Right kidney (tissue), 1 donor: Measurements from ENCODE around the gene CELA3B.
"Not testable (repeated sequence)": the region's sequence is repeated elsewhere in the genome, so short reads cannot be mapped to it uniquely, and the experiment has no call there.

Experiments used
- DNase-seq: peaks from one replicate; pipeline ENCODE4 v3.0.0-alpha.2; 2016

Gene CELA3B

GRCh38 chr1:21980515-21981220 is 3.8 kb downstream of the CELA3B start:
- not testable (repeated sequence) for DNase-seq

DNA sequence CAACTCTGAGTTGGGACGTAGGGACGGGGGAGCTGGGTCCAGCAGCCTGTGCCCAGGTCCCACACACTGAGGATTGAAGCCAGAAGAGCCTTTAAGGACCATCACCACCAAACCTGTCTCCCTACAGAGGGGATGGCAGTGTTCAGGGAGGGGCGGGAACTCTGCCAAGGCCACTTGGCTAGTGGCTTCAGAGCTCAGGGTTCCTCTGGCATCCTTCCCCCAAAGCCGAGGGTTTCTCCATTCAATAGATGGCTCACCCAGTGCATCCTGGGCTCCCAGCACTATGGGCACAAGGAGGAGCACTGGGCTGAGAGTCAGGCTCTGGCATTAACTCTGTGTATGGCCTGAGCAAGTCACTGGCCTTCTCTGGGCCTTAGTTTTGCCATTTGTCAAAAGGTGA is 4.4 kb downstream of the CELA3B start:
- DNase-seq: not testable (repeated sequence)

DNA sequence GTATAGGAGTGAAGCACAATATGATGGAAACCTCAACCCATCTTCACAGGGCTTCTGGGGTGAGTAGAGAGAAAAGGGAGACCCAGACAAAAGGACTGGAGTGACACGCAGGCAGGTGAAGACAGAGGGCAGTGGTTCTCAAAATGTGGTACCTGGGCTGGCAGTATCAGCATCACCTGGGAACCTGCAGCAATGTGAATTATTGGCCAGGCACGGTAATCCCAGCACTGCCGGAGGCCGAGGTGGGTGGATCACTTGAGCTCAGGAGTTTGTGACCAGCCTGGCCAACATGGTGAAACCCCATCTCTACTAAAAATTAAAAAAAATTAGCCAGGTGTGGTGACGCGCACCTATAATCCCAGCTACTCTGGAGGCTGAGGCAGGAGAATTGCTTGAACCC is 5.3 kb downstream of the CELA3B start:
- DNase-seq: not testable (repeated sequence)

GRCh38 chr1:21983539-21983938 is 6.7 kb downstream of the CELA3B start:
- DNase-seq: not testable (repeated sequence)

DNA sequence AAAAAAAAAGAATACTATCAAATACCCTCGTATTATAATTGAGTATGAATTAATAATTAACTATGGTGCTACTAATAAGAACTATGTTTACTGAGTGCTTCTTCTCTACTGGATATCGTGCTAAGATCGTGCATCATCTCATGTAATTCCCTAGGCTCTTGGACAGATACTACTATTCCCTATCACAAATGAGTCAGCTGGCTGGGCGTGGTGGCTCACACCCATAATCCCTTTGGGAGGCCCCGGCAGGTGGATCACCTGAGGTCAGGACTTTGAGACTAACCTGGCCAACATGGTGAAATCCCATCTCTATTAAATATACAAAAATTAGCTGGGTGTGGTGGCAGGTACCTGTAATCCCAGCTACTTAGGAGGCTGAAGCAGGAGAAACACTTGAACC is 9.1 kb downstream of the CELA3B start:
- DNase-seq: not testable (repeated sequence)

- DNase-seq: not testable (repeated sequence)
Observed at GRCh38 chr1:21986386-21986785, 9.6 kb downstream of the CELA3B start.

GRCh38 chr1:21989672-21990393 is 13.0 kb downstream of the CELA3B start:
- not testable (repeated sequence) for DNase-seq

DNA sequence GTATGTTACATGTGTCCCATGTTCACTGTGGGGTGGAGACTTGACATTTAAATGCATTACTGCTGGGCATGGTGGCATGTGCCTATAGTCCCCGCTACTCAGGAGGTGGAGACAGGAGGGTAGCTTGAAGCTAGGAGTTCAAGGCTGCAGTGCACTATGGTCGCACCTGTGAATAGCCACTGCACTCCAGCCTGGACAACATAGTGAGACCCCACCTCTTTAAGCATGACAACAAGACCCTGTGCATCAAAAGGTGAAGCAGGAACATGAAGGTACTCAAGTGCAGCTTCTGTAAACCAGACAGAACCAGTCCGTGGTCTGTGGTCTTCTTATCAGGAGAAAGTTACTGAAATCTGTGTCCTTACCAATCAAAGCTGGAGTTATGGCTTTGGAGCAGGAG is 15.4 kb downstream of the CELA3B start:
- DNase-seq: not testable (repeated sequence)

DNA sequence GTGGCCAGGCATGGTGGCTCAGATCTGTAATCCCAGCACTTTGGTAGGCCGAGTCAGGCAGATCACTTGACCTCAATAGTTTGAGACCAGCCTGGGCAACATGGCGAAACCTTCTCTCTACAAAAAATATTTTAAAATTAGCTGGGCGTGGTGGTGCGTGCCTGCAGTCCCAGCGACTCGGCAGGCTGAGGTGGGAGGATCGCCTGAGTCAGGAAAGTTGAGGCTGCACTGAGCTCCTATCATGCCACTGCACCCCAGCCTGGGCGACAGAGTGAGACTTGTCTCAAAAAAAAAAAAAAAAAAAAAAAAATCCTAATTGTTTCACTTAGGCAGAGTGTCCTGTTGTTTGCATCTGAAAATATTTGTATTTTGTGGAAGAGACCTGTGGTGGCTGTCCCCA is 17.9 kb downstream of the CELA3B start:
- DNase-seq: not testable (repeated sequence)

DNA sequence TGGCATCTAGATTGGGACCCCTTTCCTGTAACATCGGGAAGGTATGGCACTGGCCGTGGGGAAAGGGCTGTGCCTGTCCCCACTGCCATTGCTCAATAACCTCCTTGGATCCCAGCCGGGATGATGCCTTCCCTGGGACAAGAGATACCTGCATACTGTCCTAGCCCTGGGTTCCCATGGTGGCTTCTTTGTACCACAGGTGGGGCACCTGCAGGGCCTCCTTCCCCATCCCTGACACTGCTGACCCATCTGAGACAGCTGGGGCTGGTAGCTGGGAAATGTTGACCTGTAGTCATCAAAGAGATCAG is 19.8 kb downstream of the CELA3B start:
- not testable (repeated sequence) for DNase-seq

DNA sequence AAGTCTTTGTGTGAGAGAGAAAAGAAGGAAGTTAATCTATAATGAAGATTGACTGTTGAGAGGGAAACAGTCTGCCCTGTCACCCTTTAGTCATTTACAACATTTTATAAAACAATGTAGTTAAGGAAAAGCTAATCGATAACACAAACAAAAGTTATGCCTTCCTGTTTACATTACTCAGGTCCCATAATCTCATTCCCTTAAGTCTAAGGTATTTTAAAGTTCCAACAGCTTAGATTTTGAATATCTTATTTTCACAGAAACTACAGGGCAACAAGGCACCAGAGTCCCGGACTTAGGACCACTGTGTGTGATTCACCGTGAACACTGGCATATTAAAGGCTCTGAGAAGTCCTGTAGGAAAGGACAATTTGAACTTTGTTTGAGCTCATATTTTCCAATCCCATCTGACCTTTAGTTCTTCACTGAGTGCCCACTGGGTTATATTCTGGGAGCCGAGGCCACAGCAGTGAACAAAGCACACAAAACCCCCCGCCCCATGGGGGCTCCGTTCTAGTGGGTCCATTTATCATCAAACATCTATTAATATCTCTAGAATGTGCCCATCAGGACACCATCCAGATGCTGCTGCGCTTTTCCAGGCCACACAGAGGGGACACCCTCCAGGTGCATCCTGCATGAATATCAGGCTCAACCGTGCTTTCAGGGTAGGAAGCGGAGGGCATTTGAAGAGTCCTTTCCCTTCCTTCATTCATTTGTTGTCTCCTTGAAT is 21.2 kb downstream of the CELA3B start:
- not testable (repeated sequence) for DNase-seq

DNA sequence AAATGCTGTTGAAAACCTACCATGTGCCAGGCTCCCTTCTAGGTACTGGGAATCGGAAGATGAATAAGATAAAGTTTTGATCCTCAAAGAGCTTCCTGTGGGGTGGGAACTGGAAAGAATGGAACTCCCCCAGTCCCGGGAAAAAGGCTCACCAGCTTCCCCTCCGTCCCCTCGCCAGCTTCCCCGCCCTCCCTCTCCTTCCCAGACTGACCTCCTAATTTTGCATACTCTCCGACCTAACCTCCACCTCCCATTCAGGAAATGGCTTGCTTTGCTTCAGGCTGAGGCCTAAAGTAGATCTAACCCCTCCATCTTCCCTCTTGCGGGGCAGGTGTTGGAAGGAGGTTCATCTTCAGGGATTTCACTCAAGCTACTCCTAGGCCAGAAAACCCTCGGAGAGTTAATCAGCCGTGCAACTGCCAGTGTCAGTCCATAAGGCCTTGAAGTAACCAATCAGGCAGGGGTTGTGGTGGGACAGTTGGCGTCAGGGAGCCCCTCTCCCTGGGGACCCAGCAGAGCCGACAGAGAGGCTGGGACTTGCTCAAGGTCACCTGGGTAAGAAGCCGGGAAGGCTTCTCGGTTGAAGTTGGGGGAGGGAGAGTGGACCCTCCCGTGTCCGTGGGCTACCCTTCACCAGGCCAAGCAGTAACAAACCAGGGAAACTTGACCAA is 21.9 kb downstream of the CELA3B start:
- not testable (repeated sequence) for DNase-seq

DNA sequence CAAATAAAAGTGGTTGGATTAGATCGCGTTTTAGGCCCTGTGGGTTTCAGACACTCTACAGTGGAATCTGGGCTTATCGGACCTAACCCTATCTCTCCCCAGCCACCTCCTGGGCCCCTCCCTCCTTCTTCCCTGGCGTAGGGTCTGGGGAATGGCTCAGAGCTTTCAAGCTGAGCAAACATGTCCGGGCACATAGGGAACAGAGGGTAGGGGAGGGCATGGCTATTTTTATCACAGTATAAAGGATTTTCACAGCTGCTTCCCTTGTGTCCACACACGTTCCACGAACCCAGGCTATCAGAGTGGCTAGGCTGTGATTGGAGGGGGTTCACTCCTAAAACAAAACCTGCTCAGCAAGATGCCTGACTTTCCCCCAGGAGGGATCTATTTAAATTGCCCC is 22.8 kb downstream of the CELA3B start:
- DNase-seq: not testable (repeated sequence)

DNA sequence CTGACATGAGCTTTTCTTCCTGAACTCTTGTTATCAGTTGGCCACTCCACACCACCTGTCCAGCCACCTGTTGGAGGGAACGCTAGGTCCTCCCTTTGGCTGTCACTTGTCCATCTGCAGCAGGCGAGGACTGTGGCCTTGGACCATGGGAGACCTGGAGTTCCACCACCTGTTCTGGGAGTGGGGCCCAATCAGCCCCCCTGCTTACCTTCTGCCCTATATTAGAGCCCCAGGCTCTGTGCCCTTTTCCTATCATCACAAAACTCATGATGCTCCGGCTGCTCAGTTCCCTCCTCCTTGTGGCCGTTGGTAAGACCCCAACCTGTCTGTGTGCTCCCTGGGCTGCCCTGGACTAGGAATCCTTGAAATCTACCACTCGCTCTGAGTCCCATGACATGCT is 24.6 kb downstream of the CELA3B start, which contains the start of gene CELA3A:
TSS of gene CELA3A (plus strand) at position 249 of the 400 bp plus-strand sequence. CDS start at position 267, 18 bp downstream.
- DNase-seq: no peak

GRCh38 chr1:22002461-22002860 is 25.6 kb downstream of the CELA3B start:
- not testable (repeated sequence) for DNase-seq

- DNase-seq: not testable (repeated sequence)
Observed at GRCh38 chr1:22002875-22003274, 26.1 kb downstream of the CELA3B start.

GRCh38 chr1:22003959-22004358 is 27.1 kb downstream of the CELA3B start:
- DNase-seq: not testable (repeated sequence)

DNA sequence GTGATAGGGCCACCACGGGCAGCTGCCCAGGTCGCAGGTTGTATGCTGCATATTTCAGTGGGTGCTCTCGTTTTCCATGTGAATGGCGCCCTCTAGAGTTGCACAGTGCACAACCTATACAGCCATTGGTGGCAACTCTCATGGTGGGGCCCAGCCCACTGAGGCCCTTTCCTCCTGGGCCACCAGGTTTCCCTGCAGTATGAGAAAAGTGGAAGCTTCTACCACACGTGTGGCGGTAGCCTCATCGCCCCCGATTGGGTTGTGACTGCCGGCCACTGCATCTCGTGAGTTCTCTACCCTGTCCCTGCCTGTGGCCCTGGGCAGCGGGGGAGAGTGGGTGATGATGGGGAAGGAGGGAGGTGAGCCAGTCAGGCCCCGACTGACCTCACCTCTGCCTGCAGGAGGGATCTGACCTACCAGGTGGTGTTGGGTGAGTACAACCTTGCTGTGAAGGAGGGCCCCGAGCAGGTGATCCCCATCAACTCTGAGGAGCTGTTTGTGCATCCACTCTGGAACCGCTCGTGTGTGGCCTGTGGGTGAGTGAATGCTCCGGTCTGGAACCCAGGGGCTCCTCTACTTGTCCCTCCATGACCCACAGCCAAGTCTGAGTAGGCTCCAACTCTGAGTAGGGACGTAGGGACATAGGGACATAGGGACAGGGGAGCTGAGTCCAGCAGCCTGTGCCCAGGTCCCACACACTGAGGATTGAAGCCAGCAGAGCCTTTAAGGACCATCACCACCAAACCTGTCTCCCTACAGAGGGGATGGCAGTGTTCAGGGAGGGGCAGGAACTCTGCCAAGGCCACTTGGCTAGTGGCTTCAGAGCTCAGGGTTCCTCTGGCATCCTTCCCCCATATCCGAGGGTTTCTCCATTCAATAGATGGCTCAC is 28.7 kb downstream of the CELA3B start:
- not testable (repeated sequence) for DNase-seq

GRCh38 chr1:22006736-22007135 is 29.9 kb downstream of the CELA3B start:
- DNase-seq: not testable (repeated sequence)

DNA sequence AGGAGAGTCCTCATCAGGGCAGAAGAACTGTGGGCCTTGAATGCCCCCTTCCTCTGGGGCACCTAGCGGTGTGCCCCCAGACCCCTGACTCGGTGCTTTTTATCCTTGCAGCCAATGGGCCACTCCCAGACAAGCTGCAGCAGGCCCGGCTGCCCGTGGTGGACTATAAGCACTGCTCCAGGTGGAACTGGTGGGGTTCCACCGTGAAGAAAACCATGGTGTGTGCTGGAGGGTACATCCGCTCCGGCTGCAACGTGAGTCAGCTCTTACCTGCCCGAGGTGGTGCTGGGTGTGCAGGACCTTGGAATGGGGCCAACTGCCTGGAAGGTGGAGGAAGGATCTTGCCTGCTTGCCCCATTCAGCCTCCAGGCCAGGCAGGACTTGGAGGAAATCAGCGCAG is 30.4 kb downstream of the CELA3B start:
- not testable (repeated sequence) for DNase-seq

DNA sequence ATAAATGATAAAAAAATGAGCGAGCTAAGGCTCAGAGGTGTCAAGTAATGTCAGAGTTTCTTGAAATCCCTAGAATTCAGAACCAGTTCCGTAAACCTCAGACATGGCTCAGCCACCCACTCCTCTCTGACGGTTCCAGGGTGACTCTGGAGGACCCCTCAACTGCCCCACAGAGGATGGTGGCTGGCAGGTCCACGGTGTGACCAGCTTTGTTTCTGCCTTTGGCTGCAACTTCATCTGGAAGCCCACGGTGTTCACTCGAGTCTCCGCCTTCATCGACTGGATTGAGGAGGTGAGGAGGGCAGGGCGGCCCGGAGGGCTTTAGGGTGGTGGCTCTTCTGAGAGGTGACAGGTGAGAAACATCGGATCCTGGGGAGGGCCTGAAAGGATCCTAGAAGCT is 32.7 kb downstream of the CELA3B start:
- DNase-seq: not testable (repeated sequence)
